GM23248 (cell line): ENCODE data around the gene GRIA3. TPM values are rescaled to one million over a fixed set of nuclear protein-coding genes. Genes with fewer than 3 reads are reported as not detected.

ENCODE experiments used
- DNase-seq: peaks from one replicate; pipeline ENCODE4 v3.0.0-alpha.2; 2015
- H2AFZ ChIP-seq: fragments of 200-600 bp; sonication (generic); 2 replicates; pipeline ENCODE4 v1.6.1; 2016; ENCODE audit warnings: antibody characterized with exemption
- H3F3A ChIP-seq: fragments of 200-600 bp; sonication (generic); 2 replicates; pipeline ENCODE4 v1.6.1; 2016; ENCODE audit warnings: mild to moderate bottlenecking, antibody characterized with exemption, mixed run types; ENCODE audit not compliant: insufficient read depth
- H3K27ac ChIP-seq: fragments of 200-600 bp; sonication (generic); 2 replicates; pipeline ENCODE4 v1.5.1; 2016; ENCODE audit warnings: mild to moderate bottlenecking
- H3K27me3 ChIP-seq: fragments of 200-600 bp; sonication (generic); replicated peaks from 2 replicates; pipeline ENCODE4 v1.6.1; 2016; ENCODE audit warnings: mild to moderate bottlenecking; ENCODE audit not compliant: insufficient read depth
- H3K36me3 ChIP-seq: fragments of 200-600 bp; sonication (generic); 2 replicates; pipeline ENCODE4 v1.6.1; 2016; ENCODE audit warnings: low read depth, mild to moderate bottlenecking
- H3K4me1 ChIP-seq: fragments of 200-600 bp; sonication (generic); 2 replicates; pipeline ENCODE4 v1.6.1; 2016; ENCODE audit warnings: mild to moderate bottlenecking; ENCODE audit not compliant: insufficient read depth
- H3K4me2 ChIP-seq: fragments of 200-600 bp; sonication (generic); one replicate; pipeline ENCODE4 v1.6.1; 2016; ENCODE audit warnings: mild to moderate bottlenecking; ENCODE audit not compliant: unreplicated experiment
- H3K4me3 ChIP-seq: fragments of 200-600 bp; sonication (generic); 2 replicates; pipeline ENCODE4 v1.5.1; 2016; ENCODE audit warnings: mild to moderate bottlenecking
- H3K79me2 ChIP-seq: fragments of 200-600 bp; sonication (generic); 2 replicates; pipeline ENCODE4 v1.6.1; 2016; ENCODE audit warnings: mild to moderate bottlenecking; ENCODE audit not compliant: insufficient read depth
- H3K9ac ChIP-seq: fragments of 200-600 bp; sonication (generic); 2 replicates; pipeline ENCODE4 v1.6.1; 2016; ENCODE audit warnings: mild to moderate bottlenecking
- H3K9me2 ChIP-seq: fragments of 200-600 bp; sonication (generic); 2 replicates; pipeline ENCODE4 v1.6.1; 2016; ENCODE audit warnings: mixed run types, mild to moderate bottlenecking, moderate library complexity; ENCODE audit not compliant: insufficient read depth
- H3K9me3 ChIP-seq: fragments of 200-600 bp; sonication (generic); one replicate; pipeline ENCODE4 v1.6.1; 2017; ENCODE audit warnings: low read depth
- H4K20me1 ChIP-seq: fragments of 200-600 bp; sonication (generic); 2 replicates; pipeline ENCODE4 v1.6.0; 2016; ENCODE audit not compliant: insufficient read depth
- EZH2 ChIP-seq: fragments of 200-600 bp; sonication (generic); IDR thresholded peaks from 2 replicates; pipeline ENCODE4 v1.6.1; 2018; ENCODE audit warnings: antibody characterized with exemption, mild to moderate bottlenecking; ENCODE audit not compliant: insufficient read depth, poor library complexity, severe bottlenecking
- EZH2phosphoT487 ChIP-seq: fragments of 200-600 bp; sonication (generic); IDR thresholded peaks from 2 replicates; pipeline ENCODE4 v1.6.1; 2018; ENCODE audit warnings: antibody characterized with exemption, moderate library complexity, mild to moderate bottlenecking, low read depth; ENCODE audit not compliant: insufficient read depth
- WGBS, 2 experiments: methylation state at CpG; one replicate each; pipeline ENCODE4 v1.1.6; 2015 to 2017; ENCODE audit warnings: low lambda C conversion rate in 2 of 2, low coverage in 1 of 2; ENCODE audit errors: missing lambda C conversion rate in 2 of 2; 5-methylcytosine and 5-hydroxymethylcytosine counted together
- in situ Hi-C: fragments of 300-500 bp; cut with MboI; formaldehyde crosslinking; loops from 2 replicates; pipeline ENCODE4 v1.15.0; 2020
- polyA plus RNA-seq: library from polyadenylated mRNA; unstranded; fragments of >200 nt; fragmentation: Nextera tagmentation; extraction: Ambion mirVana; gene quantifications from 2 replicates; pipeline ENCODE4 v1.2.1, GENCODE V29; 2016
- total RNA-seq: library from RNA; depleted of rRNA; stranded (reverse); fragments of >200 nt; shearing (Covaris generic); gene quantifications from 2 replicates; pipeline ENCODE4 v1.2.3, GENCODE V29; 2014

Gene GRIA3
- total and polyA plus RNA-seq, 2 experiments from 2014 or later = 36.0 to 52.4 TPM

- H3K9me3 ChIP-seq = no peaks in the 10 kb centered on the region
- H3K9ac ChIP-seq = no peak overlapping the region
- no peaks in the 10 kb centered on the region for H3K9me2 ChIP-seq
- in situ Hi-C loops = no loop called here
- H3K36me3 ChIP-seq = no peaks in the 10 kb centered on the region
- H4K20me1 ChIP-seq = no peaks in the 10 kb centered on the region
- H2AFZ ChIP-seq = no peak overlapping the region
- no peaks in the 10 kb centered on the region for H3K79me2 ChIP-seq
- peaks cover 23% of the 10 kb centered on the region for H3F3A ChIP-seq
- no peak for TF ChIP-seq EZH2phosphoT487
- TF ChIP-seq EZH2 = no peak
- peak overlapping the region; percentile 49 for H3K27ac ChIP-seq
- WGBS, 2 experiments = 14 to 55% methylated on average over 1 of the region's 1 CpG
- H3K4me1 ChIP-seq = peaks cover 54% of the 10 kb centered on the region
- no peak overlapping the region for H3K4me3 ChIP-seq
- no peaks in the 10 kb centered on the region for H3K27me3 ChIP-seq
- DNase-seq = peak; percentile 39
- peak overlapping the region; percentile 12 for H3K4me2 ChIP-seq
These were observed 303.2 kb downstream of the GRIA3 start for GRCh38 chrX:123487236-123487635.

GRCh38 chrX:123487669-123488068 lies 303.6 kb downstream of the GRIA3 start:
- TF ChIP-seq EZH2phosphoT487 (no peak), EZH2 (no peak)
- H3K4me3 ChIP-seq = no peak overlapping the region
- H3K9ac ChIP-seq = no peak overlapping the region
- no peaks in the 10 kb centered on the region for H3K36me3 ChIP-seq
- H3K4me1 ChIP-seq = peaks cover 50% of the 10 kb centered on the region
- peak; percentile 32 for DNase-seq
- H3K9me2 ChIP-seq = no peaks in the 10 kb centered on the region
- H3F3A ChIP-seq = peaks cover 22% of the 10 kb centered on the region
- H3K79me2 ChIP-seq = no peaks in the 10 kb centered on the region
- no peaks in the 10 kb centered on the region for H3K27me3 ChIP-seq
- WGBS, 2 experiments = 31 to 47% methylated on average over 2 to 3 of the region's 3 CpGs
- no peaks in the 10 kb centered on the region for H4K20me1 ChIP-seq
- H3K27ac ChIP-seq = peak overlapping the region; percentile 49
- peak overlapping the region; percentile 12 for H3K4me2 ChIP-seq
- no peaks in the 10 kb centered on the region for H3K9me3 ChIP-seq
- H2AFZ ChIP-seq = no peak overlapping the region
- in situ Hi-C loops = no loop called here

GRCh38 chrX:123489011-123489410 lies 304.9 kb downstream of the GRIA3 start:
- 0% methylated on average over 1 of the region's 1 CpG for WGBS, 2 experiments
- peak; percentile 35 for DNase-seq
- peak overlapping the region; percentile 48 for H3K4me2 ChIP-seq

GRCh38 chrX:123493857-123494256 lies 309.8 kb downstream of the GRIA3 start:
- peaks cover 19% of the 10 kb centered on the region for H3K4me1 ChIP-seq
- no peak overlapping the region for H3K9ac ChIP-seq
- H3K9me3 ChIP-seq = no peaks in the 10 kb centered on the region
- no peaks in the 10 kb centered on the region for H3K27me3 ChIP-seq
- no peak for TF ChIP-seq EZH2
- no peak for TF ChIP-seq EZH2phosphoT487
- H3K4me3 ChIP-seq = no peak overlapping the region
- no peaks in the 10 kb centered on the region for H3K9me2 ChIP-seq
- no peak overlapping the region for H2AFZ ChIP-seq
- in situ Hi-C loops = no loop called here
- no peaks in the 10 kb centered on the region for H3K79me2 ChIP-seq
- H4K20me1 ChIP-seq = no peaks in the 10 kb centered on the region
- no peak for DNase-seq
- no peak overlapping the region for H3K27ac ChIP-seq
- WGBS, 2 experiments = 88 to 100% methylated on average over 1 of the region's 1 CpG
- H3K4me2 ChIP-seq = no peak overlapping the region
- no peaks in the 10 kb centered on the region for H3K36me3 ChIP-seq
- no peaks in the 10 kb centered on the region for H3F3A ChIP-seq

More at GRCh38 chrX:123489011-123489410, 304.9 kb downstream of the GRIA3 start:
- Histone ChIP-seq H3K9me2 (no peaks in the 10 kb centered on the region), H3K27me3 (no peaks in the 10 kb centered on the region), H3K9me3 (no peaks in the 10 kb centered on the region), H3K79me2 (no peaks in the 10 kb centered on the region), H3F3A (peaks cover 17% of the 10 kb centered on the region), H3K9ac (no peak overlapping the region), H3K4me1 (peaks cover 44% of the 10 kb centered on the region), H2AFZ (peak overlapping the region; percentile 62), H3K27ac (0 out of 2 replicates have a peak overlapping the region, but pooled peaks have one; percentile 49), H3K4me3 (no peak overlapping the region), H3K36me3 (no peaks in the 10 kb centered on the region), H4K20me1 (no peaks in the 10 kb centered on the region)
- in situ Hi-C loops = no loop called here
- TF ChIP-seq EZH2 = no peak
- no peak for TF ChIP-seq EZH2phosphoT487

GRCh38 chrX:123499787-123500186 lies 315.7 kb downstream of the GRIA3 start:
- Histone ChIP-seq H3K36me3 (no peaks in the 10 kb centered on the region), H3K4me1 (peaks cover 7% of the 10 kb centered on the region; the same call in 1 of the 2 replicates), H3K27me3 (no peaks in the 10 kb centered on the region), H4K20me1 (no peaks in the 10 kb centered on the region), H3K9me3 (no peaks in the 10 kb centered on the region), H3K79me2 (no peaks in the 10 kb centered on the region), H3F3A (no peaks in the 10 kb centered on the region), H3K9ac (no peak overlapping the region), H3K4me2 (no peak overlapping the region), H3K4me3 (no peak overlapping the region), H2AFZ (no peak overlapping the region), H3K9me2 (no peaks in the 10 kb centered on the region), H3K27ac (no peak overlapping the region)
- WGBS, 2 experiments = 98 to 100% methylated on average over 5 to 6 of the region's 7 CpGs
- TF ChIP-seq EZH2phosphoT487 = no peak
- no peak for TF ChIP-seq EZH2
- in situ Hi-C loops = no loop called here
- DNase-seq = no peak
